ENCODE results near the gene PTPRE.
"Not testable (repeated sequence)": the region's sequence is repeated elsewhere in the genome, so short reads cannot be mapped to it uniquely, and the experiment has no call there.

Gene PTPRE

GRCh38 chr10:128081720-128082119 lies 174.8 kb downstream of the PTPRE start:
- no peak for DNase-seq

GRCh38 chr10:128083191-128083895 lies 176.4 kb downstream of the PTPRE start:
- DNase-seq = no peak

DNA sequence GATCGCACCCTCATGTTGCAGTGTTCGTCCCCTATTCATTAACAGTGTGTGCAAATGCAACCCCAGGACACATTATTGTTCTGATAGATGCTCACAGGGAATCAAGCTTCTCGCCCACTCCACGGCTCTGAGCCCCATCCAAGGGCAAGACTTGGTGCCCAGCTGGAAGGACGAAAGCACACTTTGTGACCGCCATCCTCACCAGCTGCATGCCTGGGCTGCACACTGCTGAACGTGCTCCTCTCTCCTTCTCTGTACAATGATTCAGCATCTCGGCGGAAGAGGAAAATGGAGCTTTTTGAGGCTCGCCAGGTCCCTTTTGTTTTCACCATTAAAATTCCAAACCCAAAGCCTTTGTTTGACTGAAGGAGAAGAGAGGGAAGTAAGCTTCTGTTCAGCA lies 177.5 kb downstream of the PTPRE start:
- no peak for DNase-seq

DNA sequence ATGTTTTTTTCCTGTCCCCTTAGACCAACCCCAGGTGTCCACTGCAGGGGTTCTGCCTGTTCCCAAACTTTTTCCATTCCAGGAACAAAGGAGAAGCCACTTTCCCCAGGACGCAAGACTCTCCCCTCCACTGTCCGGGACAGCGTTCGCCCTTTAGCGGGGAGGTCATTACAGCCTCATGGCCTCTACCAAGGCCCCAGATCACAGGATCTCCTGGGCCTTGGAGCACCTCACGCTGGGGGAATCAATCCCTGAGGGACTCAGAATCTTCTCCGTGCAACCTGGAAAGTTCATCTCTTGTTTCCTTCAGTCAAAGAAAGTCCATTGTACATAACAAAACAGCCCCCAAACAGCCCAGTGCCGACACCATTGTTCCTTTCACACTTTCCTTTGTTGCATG lies 178.1 kb downstream of the PTPRE start:
- no peak for DNase-seq

- no peak for DNase-seq
Observed at GRCh38 chr10:128086003-128086863, 179.3 kb downstream of the PTPRE start.

DNA sequence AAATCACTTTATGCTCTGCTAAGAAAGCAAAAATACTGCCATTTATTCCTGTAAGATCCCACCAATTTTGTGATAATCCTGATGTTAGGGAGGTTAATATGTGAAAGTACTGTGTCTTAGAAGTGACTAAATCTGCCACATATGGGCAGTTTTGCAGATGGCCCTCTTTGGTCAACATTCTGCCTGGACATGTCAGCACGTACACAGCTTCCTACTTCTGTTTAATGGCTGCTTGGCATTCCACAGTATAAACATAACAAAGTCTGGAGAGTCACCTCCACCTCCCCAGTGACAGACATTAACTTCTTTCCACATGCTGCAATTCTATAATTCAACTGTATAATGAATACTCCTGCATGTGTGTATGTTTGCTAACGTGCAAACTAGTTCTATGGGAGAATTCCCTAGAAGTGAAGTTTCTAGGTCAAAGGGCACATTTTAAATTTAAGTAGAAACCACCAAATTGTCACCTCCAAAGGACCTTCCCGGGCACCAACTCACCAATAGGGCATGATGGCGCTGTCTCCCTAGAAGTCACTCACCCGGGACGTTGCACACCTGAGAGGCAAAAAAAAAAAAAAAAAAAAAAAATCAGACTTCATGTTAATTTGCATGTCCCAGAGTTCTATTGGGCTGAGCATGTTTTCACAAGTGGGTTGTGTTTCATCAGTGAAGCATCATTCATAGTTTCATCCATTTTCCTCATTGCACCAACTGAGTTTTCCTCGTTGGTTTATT lies 180.4 kb downstream of the PTPRE start:
- no peak for DNase-seq

GRCh38 chr10:128087884-128088709 lies 181.2 kb downstream of the PTPRE start:
- no peak for DNase-seq

DNA sequence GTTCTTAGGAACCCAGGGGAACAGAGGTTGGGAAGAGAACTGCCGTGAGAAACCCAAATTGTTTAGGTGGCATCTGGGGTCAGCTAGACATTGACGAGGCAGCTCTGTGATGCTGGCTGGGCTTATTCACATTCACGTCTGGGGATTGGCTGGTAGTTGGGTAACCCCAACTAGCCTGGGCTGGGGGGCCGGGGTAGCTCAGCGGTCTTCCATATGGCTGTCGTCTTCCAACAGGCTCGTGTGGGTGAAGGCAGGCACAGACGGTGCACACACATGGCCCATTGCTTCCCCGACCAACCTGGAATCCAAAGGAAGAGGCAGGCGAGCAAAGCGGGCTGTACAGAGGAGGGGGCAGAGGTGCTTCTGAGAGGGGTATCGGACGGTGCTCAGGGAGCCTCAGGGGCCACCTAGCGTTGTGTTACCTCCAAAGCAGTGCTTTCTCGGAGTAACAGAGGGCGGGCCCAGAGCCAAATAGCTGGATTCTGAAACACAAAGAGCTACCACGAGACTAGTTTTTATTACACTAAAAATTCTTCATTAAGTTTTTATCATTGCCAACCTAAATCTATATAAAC lies 184.8 kb downstream of the PTPRE start:
- no peak for DNase-seq

DNA sequence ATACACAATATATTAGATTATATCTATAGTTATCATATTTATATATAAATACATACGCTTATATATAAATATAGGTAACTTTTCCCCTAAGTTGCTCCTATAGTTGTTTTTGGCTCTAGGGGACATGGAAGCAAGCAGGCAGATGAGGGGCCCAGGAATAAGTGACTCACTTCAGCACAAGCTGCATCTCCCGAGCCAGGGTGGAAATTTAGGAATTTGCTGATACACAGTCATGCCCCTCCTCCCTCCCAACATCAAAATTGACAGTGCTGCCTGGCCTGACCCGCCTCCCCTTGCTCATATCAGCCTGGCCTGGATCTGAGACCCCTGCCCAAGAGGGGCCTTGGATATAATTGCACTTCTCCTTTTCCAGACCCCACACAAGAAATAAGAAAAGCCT lies 185.6 kb downstream of the PTPRE start:
- DNase-seq = no peak

DNA sequence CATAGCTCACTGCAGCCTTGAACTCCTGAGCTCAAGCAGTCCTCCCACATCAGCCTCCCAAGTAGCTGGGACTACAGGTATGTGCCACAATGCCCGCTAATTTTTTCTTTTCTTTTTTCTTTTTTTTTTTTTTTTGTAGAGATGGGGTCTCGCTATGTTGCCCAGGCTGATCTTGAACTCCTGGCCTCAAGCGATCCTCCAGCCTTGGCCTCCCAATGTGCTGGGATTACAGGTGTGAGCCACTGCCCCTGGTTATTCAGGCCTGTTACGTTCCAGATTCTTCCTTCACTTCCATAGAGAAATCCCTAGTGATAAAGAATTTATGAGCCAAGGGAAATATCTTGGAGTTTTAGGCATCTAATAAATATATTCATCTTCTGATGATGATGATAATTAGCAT lies 187.7 kb downstream of the PTPRE start:
- DNase-seq = not testable (repeated sequence)

GRCh38 chr10:128095027-128095752 lies 188.3 kb downstream of the PTPRE start:
- peak; percentile 63 for DNase-seq

GRCh38 chr10:128095753-128096469 lies 189.0 kb downstream of the PTPRE start:
- peak; percentile 31 for DNase-seq

GRCh38 chr10:128096486-128097199 lies 189.7 kb downstream of the PTPRE start:
- no peak for DNase-seq

DNA sequence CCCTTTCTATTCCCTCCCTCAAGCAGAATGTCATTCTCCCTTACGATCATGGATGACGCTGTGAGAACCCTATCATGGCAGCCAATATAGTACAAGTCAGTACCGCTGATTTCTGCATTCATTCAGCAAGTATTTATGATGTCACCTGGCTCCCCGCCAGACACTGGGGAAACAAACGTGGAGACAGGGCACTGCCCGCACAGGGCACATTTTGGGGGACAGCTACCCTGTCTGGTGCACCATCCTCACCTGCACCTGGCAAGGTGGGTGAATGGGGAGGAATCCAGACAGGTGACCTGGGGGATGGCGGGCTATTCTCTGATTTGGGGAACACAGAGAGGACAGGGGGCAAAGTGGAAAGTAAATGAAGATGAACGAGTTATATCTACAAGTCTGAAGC lies 190.9 kb downstream of the PTPRE start:
- no peak for DNase-seq

- DNase-seq = no peak
Observed at GRCh38 chr10:128098631-128099030, 191.7 kb downstream of the PTPRE start.

DNA sequence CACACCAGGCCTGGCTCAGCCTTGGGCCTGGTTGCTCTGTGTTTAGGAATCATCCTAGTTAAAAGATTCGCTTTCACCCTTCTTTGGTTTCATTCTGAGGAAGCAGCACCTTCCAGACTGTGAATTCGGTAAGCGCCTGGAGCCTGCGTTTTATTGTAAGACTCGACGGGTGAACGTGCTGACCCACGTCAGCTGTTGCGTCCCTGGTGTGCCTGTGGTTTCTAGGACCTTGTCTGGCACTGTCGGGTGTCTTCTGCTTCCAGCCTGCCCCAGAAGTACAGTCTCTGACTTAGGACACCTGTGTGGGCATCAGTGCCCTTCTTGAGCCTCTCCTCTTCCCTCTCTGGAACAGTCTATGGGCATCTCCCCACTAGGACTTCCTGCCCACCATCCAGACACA lies 193.0 kb downstream of the PTPRE start:
- DNase-seq = no peak

GRCh38 chr10:128101901-128102300 lies 195.0 kb downstream of the PTPRE start:
- DNase-seq = no peak

DNA sequence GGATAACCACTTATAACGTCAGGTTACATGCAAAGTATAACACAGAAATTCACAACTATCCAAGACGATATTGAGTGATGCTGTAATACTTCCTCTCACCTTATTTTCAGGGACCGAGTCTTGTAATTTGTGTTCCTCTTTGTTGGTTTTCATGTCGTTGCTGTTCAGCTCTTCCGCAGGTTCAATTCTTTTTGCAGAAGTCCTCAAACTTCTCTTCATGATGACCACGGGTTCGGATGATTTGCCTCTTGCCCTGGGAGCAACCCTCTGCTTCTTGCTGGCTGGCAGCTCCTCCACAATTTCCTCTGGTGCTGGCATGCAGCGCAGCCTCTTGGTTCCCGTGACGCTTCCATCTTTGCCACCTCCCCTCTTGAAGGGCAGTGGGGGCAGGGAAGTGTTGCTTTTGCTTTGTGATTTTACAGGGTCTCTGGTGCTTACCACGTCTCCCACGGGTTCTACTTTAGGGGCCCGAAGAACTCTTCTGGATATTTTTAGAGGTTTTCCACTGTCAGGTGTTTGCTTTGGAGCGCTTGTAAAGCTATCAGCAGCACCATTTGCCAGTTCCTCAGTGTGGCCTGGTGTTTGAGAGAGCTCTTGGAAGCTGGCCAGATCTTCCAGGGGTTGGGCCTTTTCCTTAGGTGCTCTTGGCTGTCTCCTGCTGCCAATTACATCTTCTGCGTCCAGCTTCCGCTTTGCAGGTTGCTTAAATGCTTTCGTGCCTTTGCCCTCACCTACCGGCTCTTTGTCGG lies 195.8 kb downstream of the PTPRE start:
- no peak for DNase-seq

- peak; percentile 54 for DNase-seq
Observed at GRCh38 chr10:128103229-128103714, 196.4 kb downstream of the PTPRE start.

Measured in CD4-positive, alpha-beta T cell treated with Interleukin-10 for 1 hour (primary cell).